Kidney (tissue), 14 donors: ENCODE results near the gene ZNF337. TPM values are rescaled to one million over a fixed set of nuclear protein-coding genes. Genes with fewer than 3 reads are reported as not detected.
"Not testable (repeated sequence)": the region's sequence is repeated elsewhere in the genome, so short reads cannot be mapped to it uniquely, and the experiment has no call there.

Source experiments
- DNase-seq, 5 donors: peaks; one replicate each; pipeline ENCODE4 v3.0.0-alpha.2; 2013 to 2020
- FAIRE-seq: peaks from 2 replicates; lab custom pipeline; 2012; peaks lifted over from hg19 to GRCh38; lab: Jason Lieb, UNC
- H3K27ac ChIP-seq, 2 donors: one replicate each; pipeline ENCODE4 v1.7.0; 2013; ENCODE audit warnings: low read depth in 2 of 2, low read length in 2 of 2, inconsistent platforms in 1 of 2
- H3K27me3 ChIP-seq: one replicate; pipeline ENCODE4 v1.7.1; 2013; ENCODE audit warnings: low read length, inconsistent platforms; ENCODE audit not compliant: control insufficient read depth, insufficient read depth
- H3K36me3 ChIP-seq, 3 donors: one replicate each; pipeline versions ENCODE4 v1.7.0 to v1.7.1; 2013; ENCODE audit warnings: low read length in 3 of 3, control low read depth in 1 of 3, inconsistent platforms in 1 of 3; ENCODE audit not compliant: insufficient read depth in 3 of 3, control insufficient read depth in 2 of 3
- H3K4me1 ChIP-seq, 3 donors: one replicate each; pipeline versions ENCODE4 v1.7.0 to v1.7.1; 2013; ENCODE audit warnings: low read length in 3 of 3, inconsistent platforms in 1 of 3, low read depth in 1 of 3; ENCODE audit not compliant: control insufficient read depth in 2 of 3, insufficient read depth in 2 of 3
- H3K4me3 ChIP-seq, 3 donors: one replicate each; pipeline versions ENCODE4 v1.7.0 to v1.8.1; 2013; ENCODE audit warnings: low read length in 3 of 3, control low read depth in 1 of 3, inconsistent platforms in 1 of 3
- H3K9ac ChIP-seq, 3 donors: one replicate each; pipeline versions ENCODE4 v1.7.0 to v1.7.1; 2013; ENCODE audit warnings: low read length in 3 of 3, control low read depth in 1 of 3, inconsistent platforms in 1 of 3
- H3K9me3 ChIP-seq, 3 donors: one replicate each; pipeline versions ENCODE4 v1.7.0 to v1.7.1; 2013; ENCODE audit warnings: low read length in 3 of 3, control low read depth in 1 of 3, inconsistent platforms in 1 of 3; ENCODE audit not compliant: control insufficient read depth in 2 of 3, insufficient read depth in 1 of 3
- CTCF ChIP-seq: IDR thresholded peaks from 3 replicates; pipeline ENCODE4 v1.5.1; 2012; ENCODE audit warnings: mild to moderate bottlenecking, moderate library complexity, borderline replicate concordance; ENCODE audit not compliant: insufficient read depth; ENCODE audit errors: extremely low read depth
- intact Hi-C: fragments of 100-400 bp; cut with DNase I; formaldehyde crosslinking; loops from one replicate; pipeline ENCODE4 v1.11.1; 2022
- polyA plus RNA-seq: library from polyadenylated mRNA; stranded (reverse); fragments of 350-450 nt; fragmentation: Illumina TruSeq; extraction: RNeasy Lipid Tissue Mini Kit (QIAGEN cat#74804); gene quantifications from one replicate; pipeline ENCODE4 v1.2.3, GENCODE V29; 2014; ENCODE audit warnings: low read depth, low replicate concordance; ENCODE audit not compliant: insufficient read depth
- total RNA-seq: library from RNA; stranded (reverse); fragmentation: NEBNext Ultra II Directional; extraction: Animal tissue kit (Norgen Biotek cat#: 25700); gene quantifications from one replicate; pipeline ENCODE4 v1.2.1, GENCODE V29; 2021
- donor health status: control.
- donor health status: control.
- donor health status: control.
- donor health status: control.
- donor health status: control.
- donor health status: DM: yes; HTN: yes; CAD: no.
- donor health status: Normal renal cell carcinoma (clear cell type).

Gene ZNF337
- total and polyA plus RNA-seq, 2 donors from 2014 or later, result 9.2 to 17.1 TPM

- intact Hi-C loops, result no loop called here
- Histone ChIP-seq H3K4me1 (no peaks in the 10 kb centered on the region), H3K27me3 (no peaks in the 10 kb centered on the region)
Observed at GRCh38 chr20:25668446-25668845, 28.2 kb downstream of the ZNF337 start.

GRCh38 chr20:25659999-25660398, 36.7 kb downstream of the ZNF337 start:
- no peak for TF ChIP-seq CTCF
- no peaks in the 10 kb centered on the region for H3K9me3 ChIP-seq
- DNase-seq (no peak), FAIRE-seq (no peak)
- no peak overlapping the region for H3K27ac ChIP-seq
- H3K27me3 ChIP-seq, result no peaks in the 10 kb centered on the region
- no peaks in the 10 kb centered on the region for H3K4me1 ChIP-seq
- intact Hi-C loops, result no loop called here
- no peak overlapping the region for H3K9ac ChIP-seq
- no peak overlapping the region for H3K4me3 ChIP-seq
- no peaks in the 10 kb centered on the region for H3K36me3 ChIP-seq

More at GRCh38 chr20:25668446-25668845, 28.2 kb downstream of the ZNF337 start:
- Histone ChIP-seq H3K27ac (no peak overlapping the region), H3K36me3 (peaks cover 0 to 6% (median 3%) of the 10 kb centered on the region in 3 donors), H3K4me3 (no peak overlapping the region), H3K9ac (no peak overlapping the region), H3K9me3 (no peaks in the 10 kb centered on the region)
- no peak for TF ChIP-seq CTCF
- DNase-seq (no peak), FAIRE-seq (no peak)

GRCh38 chr20:25654487-25654886, 42.2 kb downstream of the ZNF337 start:
- Histone ChIP-seq H3K27me3 (no peaks in the 10 kb centered on the region), H3K4me3 (no peak overlapping the region), H3K4me1 (no peaks in the 10 kb centered on the region), H3K27ac (no peak overlapping the region), H3K9ac (no peak overlapping the region), H3K9me3 (no peaks in the 10 kb centered on the region), H3K36me3 (no peaks in the 10 kb centered on the region)
- FAIRE-seq (no peak), DNase-seq (no peak)
- intact Hi-C loops, result no loop called here
- no peak for TF ChIP-seq CTCF

- H3K9ac ChIP-seq, intact Hi-C loops: not testable (repeated sequence)
Observed at GRCh38 chr20:25652866-25653265, 43.8 kb downstream of the ZNF337 start.

More at GRCh38 chr20:25652866-25653265, 43.8 kb downstream of the ZNF337 start:
- DNase-seq, H3K9me3 ChIP-seq, H3K27ac ChIP-seq, H3K4me3 ChIP-seq, H3K4me1 ChIP-seq, FAIRE-seq, H3K27me3 ChIP-seq, H3K36me3 ChIP-seq: not testable (repeated sequence)
